ENCODE measurements around the gene HTR3A. TPM values are rescaled to one million over a fixed set of nuclear protein-coding genes. Genes with fewer than 3 reads are reported as not detected.
"Not testable (repeated sequence)": the region's sequence is repeated elsewhere in the genome, so short reads cannot be mapped to it uniquely, and the experiment has no call there.

The HTR3A gene
- under 1 TPM in 2 of 4 donors, not detected in 2; 0.54 to 0.77 TPM for total RNA-seq

DNA sequence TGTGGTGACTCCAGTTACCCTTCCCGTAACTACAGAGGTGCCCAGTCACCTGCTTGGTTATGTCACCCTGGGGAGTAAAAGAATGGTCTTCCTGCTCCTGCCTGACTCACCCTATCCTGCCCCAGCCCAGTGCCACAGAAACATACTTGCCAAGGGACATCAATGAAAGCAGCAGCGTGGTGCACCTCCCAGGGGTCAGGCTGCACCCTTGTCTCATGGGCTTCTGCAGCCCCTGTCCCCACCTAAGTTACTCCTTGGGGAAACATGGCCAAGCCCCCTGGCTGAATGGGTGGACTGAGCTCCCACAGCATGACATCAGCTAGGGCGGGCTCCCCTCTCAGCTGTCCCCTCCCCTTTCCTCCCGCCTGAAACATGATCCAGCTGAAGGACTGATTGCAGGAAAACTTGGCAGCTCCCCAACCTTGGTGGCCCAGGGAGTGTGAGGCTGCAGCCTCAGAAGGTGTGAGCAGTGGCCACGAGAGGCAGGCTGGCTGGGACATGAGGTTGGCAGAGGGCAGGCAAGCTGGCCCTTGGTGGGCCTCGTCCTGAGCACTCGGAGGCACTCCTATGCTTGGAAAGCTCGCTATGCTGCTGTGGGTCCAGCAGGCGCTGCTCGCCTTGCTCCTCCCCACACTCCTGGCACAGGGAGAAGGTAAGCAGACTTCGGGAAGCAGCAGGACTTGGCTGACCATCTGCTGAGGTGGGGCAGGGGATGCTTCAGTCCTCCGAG lies at the start of gene HTR3A:
HTR3A (plus strand) TSS at position 368 of the 730 bp plus-strand sequence; CDS start at position 586, 218 bp downstream.
- ATAC-seq = peak; percentile 50
- no peak within 1 kb of the TSS for H3K27ac ChIP-seq
- H3K4me3 ChIP-seq = no peak within 1 kb of the TSS
- 15 to 43% methylated on average over 1 to 6 of the region's 12 CpGs for WGBS, 2 donors (ENCODE audit: low coverage in 1 of 2)
- peaks cover 59% of the 10 kb centered on the region for H3K27me3 ChIP-seq
- H3K4me1 ChIP-seq = peaks cover 0 to 6% (median 0%) of the 10 kb centered on the region in 3 donors
- H3K9me3 ChIP-seq = no peaks in the 10 kb centered on the region
- TF ChIP-seq POLR2A (IDR thresholded peaks at IDR 0.05) = no peak
- TF ChIP-seq EP300 (IDR thresholded peaks at IDR 0.05) = no peak
- TF ChIP-seq, protein P1, sequence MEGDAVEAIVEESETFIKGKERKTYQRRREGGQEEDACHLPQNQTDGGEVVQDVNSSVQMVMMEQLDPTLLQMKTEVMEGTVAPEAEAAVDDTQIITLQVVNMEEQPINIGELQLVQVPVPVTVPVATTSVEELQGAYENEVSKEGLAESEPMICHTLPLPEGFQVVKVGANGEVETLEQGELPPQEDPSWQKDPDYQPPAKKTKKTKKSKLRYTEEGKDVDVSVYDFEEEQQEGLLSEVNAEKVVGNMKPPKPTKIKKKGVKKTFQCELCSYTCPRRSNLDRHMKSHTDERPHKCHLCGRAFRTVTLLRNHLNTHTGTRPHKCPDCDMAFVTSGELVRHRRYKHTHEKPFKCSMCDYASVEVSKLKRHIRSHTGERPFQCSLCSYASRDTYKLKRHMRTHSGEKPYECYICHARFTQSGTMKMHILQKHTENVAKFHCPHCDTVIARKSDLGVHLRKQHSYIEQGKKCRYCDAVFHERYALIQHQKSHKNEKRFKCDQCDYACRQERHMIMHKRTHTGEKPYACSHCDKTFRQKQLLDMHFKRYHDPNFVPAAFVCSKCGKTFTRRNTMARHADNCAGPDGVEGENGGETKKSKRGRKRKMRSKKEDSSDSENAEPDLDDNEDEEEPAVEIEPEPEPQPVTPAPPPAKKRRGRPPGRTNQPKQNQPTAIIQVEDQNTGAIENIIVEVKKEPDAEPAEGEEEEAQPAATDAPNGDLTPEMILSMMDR (IDR thresholded peaks at IDR 0.05) = no peak
- TF ChIP-seq POLR2AphosphoS5 (IDR thresholded peaks at IDR 0.05) = no peak
- H3K36me3 ChIP-seq = no peaks in the 10 kb centered on the region

- H3K4me1 ChIP-seq = no peaks in the 10 kb centered on the region
- 29% methylated on average over 4 to 7 of the region's 12 CpGs for WGBS, 2 donors (ENCODE audit: low coverage in 1 of 2)
- no peak overlapping the region for H3K4me3 ChIP-seq
- H3K36me3 ChIP-seq = no peaks in the 10 kb centered on the region
- no peak for ATAC-seq
- H3K27me3 ChIP-seq = peaks cover 24% of the 10 kb centered on the region
- H3K27ac ChIP-seq = no peak overlapping the region
- H3K9me3 ChIP-seq = no peaks in the 10 kb centered on the region
- TF ChIP-seq, protein P1 (IDR thresholded peaks at IDR 0.05) = no peak
- TF ChIP-seq EP300 (IDR thresholded peaks at IDR 0.05) = no peak
- TF ChIP-seq POLR2A (IDR thresholded peaks at IDR 0.05) = no peak
- TF ChIP-seq POLR2AphosphoS5 (IDR thresholded peaks at IDR 0.05) = no peak
These were observed 48.4 kb upstream of the HTR3A start for GRCh38 chr11:113926273-113927197.

GRCh38 chr11:113928311-113928710 lies 46.6 kb upstream of the HTR3A start:
- no peaks in the 10 kb centered on the region for H3K9me3 ChIP-seq
- no peak overlapping the region for H3K4me3 ChIP-seq
- no peak for TF ChIP-seq POLR2AphosphoS5 (IDR thresholded peaks at IDR 0.05)
- TF ChIP-seq EP300 (IDR thresholded peaks at IDR 0.05) = no peak
- TF ChIP-seq, protein P1 (IDR thresholded peaks at IDR 0.05) = no peak
- TF ChIP-seq POLR2A (IDR thresholded peaks at IDR 0.05) = no peak
- 75 to 100% methylated on average over 1 to 2 of the region's 5 CpGs for WGBS, 2 donors (ENCODE audit: low coverage in 1 of 2)
- H3K4me1 ChIP-seq = no peaks in the 10 kb centered on the region
- peaks cover 10% of the 10 kb centered on the region for H3K27me3 ChIP-seq
- H3K36me3 ChIP-seq = no peaks in the 10 kb centered on the region
- no peak for ATAC-seq
- H3K27ac ChIP-seq = no peak overlapping the region

- peaks cover 25% of the 10 kb centered on the region for H3K27me3 ChIP-seq
- ATAC-seq = no peak
- no peaks in the 10 kb centered on the region for H3K9me3 ChIP-seq
- no peak overlapping the region for H3K27ac ChIP-seq
- 71 to 73% methylated on average over 5 to 7 of the region's 7 CpGs for WGBS, 2 donors (ENCODE audit: low coverage in 1 of 2)
- H3K36me3 ChIP-seq = no peaks in the 10 kb centered on the region
- TF ChIP-seq, protein P1 (IDR thresholded peaks at IDR 0.05) = no peak
- no peak for TF ChIP-seq POLR2AphosphoS5 (IDR thresholded peaks at IDR 0.05)
- no peak for TF ChIP-seq EP300 (IDR thresholded peaks at IDR 0.05)
- TF ChIP-seq POLR2A (IDR thresholded peaks at IDR 0.05) = no peak
- no peak overlapping the region for H3K4me3 ChIP-seq
- no peaks in the 10 kb centered on the region for H3K4me1 ChIP-seq
These were observed 42.1 kb upstream of the HTR3A start for GRCh38 chr11:113932788-113933187.

DNA sequence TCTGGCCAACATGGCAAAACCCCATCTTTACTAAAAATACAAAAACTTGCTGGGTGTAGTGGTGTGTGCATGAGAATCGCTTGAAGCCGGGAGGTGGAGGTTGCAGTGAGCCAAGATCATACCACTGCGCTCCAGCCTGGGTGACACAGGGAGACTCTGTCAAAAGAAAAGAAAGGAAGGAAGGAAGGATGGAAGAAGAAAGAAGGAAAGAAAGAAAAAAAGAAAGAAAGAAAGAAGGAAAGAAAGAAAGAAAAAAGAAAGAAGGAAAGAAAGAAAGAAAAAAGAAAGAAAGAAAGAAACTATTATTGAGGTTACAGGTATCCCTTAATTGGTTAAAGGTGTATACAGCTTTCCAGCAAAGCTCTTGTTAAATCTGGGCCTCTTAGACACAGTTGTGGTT lies 40.7 kb upstream of the HTR3A start:
- not testable (repeated sequence) for H3K27ac ChIP-seq, H3K9me3 ChIP-seq, H3K36me3 ChIP-seq, H3K4me1 ChIP-seq, ATAC-seq, H3K4me3 ChIP-seq
- WGBS, 2 donors (ENCODE audit: low coverage in 1 of 2) = 85% methylated on average over 3 of the region's 3 CpGs; no CpG with 5 or more reads in 1 of the 2 donors
- peaks cover 14% of the 10 kb centered on the region for H3K27me3 ChIP-seq
